Right kidney (tissue), 1 donor: ENCODE measurements around the gene RBM20.

ENCODE experiments used
- DNase-seq: peaks from one replicate; pipeline ENCODE4 v3.0.0-alpha.2; 2016

Gene RBM20

GRCh38 chr10:110813743-110814472 is 169.8 kb downstream of the RBM20 start:
- DNase-seq = no peak

- no peak for DNase-seq
These were observed 171.3 kb downstream of the RBM20 start for GRCh38 chr10:110815354-110816004.

- DNase-seq = no peak
These were observed 173.5 kb downstream of the RBM20 start for GRCh38 chr10:110817614-110818013.

GRCh38 chr10:110818311-110819256 is 174.4 kb downstream of the RBM20 start:
- DNase-seq = no peak

- DNase-seq = no peak
These were observed 176.2 kb downstream of the RBM20 start for GRCh38 chr10:110820321-110820814.

- no peak for DNase-seq
These were observed 177.4 kb downstream of the RBM20 start for GRCh38 chr10:110821508-110821907.

GRCh38 chr10:110822035-110822711 is 178.0 kb downstream of the RBM20 start:
- no peak for DNase-seq

GRCh38 chr10:110822712-110823311 is 178.7 kb downstream of the RBM20 start:
- peak; percentile 61 for DNase-seq

GRCh38 chr10:110824152-110824441 is 180.0 kb downstream of the RBM20 start:
- DNase-seq = no peak

GRCh38 chr10:110824660-110825059 is 180.5 kb downstream of the RBM20 start:
- no peak for DNase-seq

- no peak for DNase-seq
These were observed 181.4 kb downstream of the RBM20 start for GRCh38 chr10:110825508-110825907.

GRCh38 chr10:110827410-110827809 is 183.3 kb downstream of the RBM20 start:
- DNase-seq = no peak

- no peak for DNase-seq
These were observed 183.7 kb downstream of the RBM20 start for GRCh38 chr10:110827875-110828274.

GRCh38 chr10:110828525-110828924 is 184.4 kb downstream of the RBM20 start:
- DNase-seq = no peak

- no peak for DNase-seq
These were observed 185.7 kb downstream of the RBM20 start for GRCh38 chr10:110829721-110830410.

GRCh38 chr10:110833234-110833940 is 189.3 kb downstream of the RBM20 start:
- peak; percentile 55 for DNase-seq

- no peak for DNase-seq
These were observed 189.9 kb downstream of the RBM20 start for GRCh38 chr10:110833941-110834628.

GRCh38 chr10:110834629-110835301 is 190.6 kb downstream of the RBM20 start:
- peak; percentile 55 for DNase-seq

- DNase-seq = no peak
These were observed 191.7 kb downstream of the RBM20 start for GRCh38 chr10:110835841-110836240.
